GM23248 (cell line): Measurements from ENCODE around the gene PCDHA9. TPM values are rescaled to one million over a fixed set of nuclear protein-coding genes. Genes with fewer than 3 reads are reported as not detected.

Experiments
- DNase-seq: peaks from one replicate; pipeline ENCODE4 v3.0.0-alpha.2; 2015
- H2AFZ ChIP-seq: fragments of 200-600 bp; sonication (generic); 2 replicates; pipeline ENCODE4 v1.6.1; 2016; ENCODE audit warnings: antibody characterized with exemption
- H3F3A ChIP-seq: fragments of 200-600 bp; sonication (generic); 2 replicates; pipeline ENCODE4 v1.6.1; 2016; ENCODE audit warnings: mild to moderate bottlenecking, antibody characterized with exemption, mixed run types; ENCODE audit not compliant: insufficient read depth
- H3K27ac ChIP-seq: fragments of 200-600 bp; sonication (generic); 2 replicates; pipeline ENCODE4 v1.5.1; 2016; ENCODE audit warnings: mild to moderate bottlenecking
- H3K27me3 ChIP-seq: fragments of 200-600 bp; sonication (generic); replicated peaks from 2 replicates; pipeline ENCODE4 v1.6.1; 2016; ENCODE audit warnings: mild to moderate bottlenecking; ENCODE audit not compliant: insufficient read depth
- H3K36me3 ChIP-seq: fragments of 200-600 bp; sonication (generic); 2 replicates; pipeline ENCODE4 v1.6.1; 2016; ENCODE audit warnings: low read depth, mild to moderate bottlenecking
- H3K4me1 ChIP-seq: fragments of 200-600 bp; sonication (generic); 2 replicates; pipeline ENCODE4 v1.6.1; 2016; ENCODE audit warnings: mild to moderate bottlenecking; ENCODE audit not compliant: insufficient read depth
- H3K4me2 ChIP-seq: fragments of 200-600 bp; sonication (generic); one replicate; pipeline ENCODE4 v1.6.1; 2016; ENCODE audit warnings: mild to moderate bottlenecking; ENCODE audit not compliant: unreplicated experiment
- H3K4me3 ChIP-seq: fragments of 200-600 bp; sonication (generic); 2 replicates; pipeline ENCODE4 v1.5.1; 2016; ENCODE audit warnings: mild to moderate bottlenecking
- H3K79me2 ChIP-seq: fragments of 200-600 bp; sonication (generic); 2 replicates; pipeline ENCODE4 v1.6.1; 2016; ENCODE audit warnings: mild to moderate bottlenecking; ENCODE audit not compliant: insufficient read depth
- H3K9ac ChIP-seq: fragments of 200-600 bp; sonication (generic); 2 replicates; pipeline ENCODE4 v1.6.1; 2016; ENCODE audit warnings: mild to moderate bottlenecking
- H3K9me2 ChIP-seq: fragments of 200-600 bp; sonication (generic); 2 replicates; pipeline ENCODE4 v1.6.1; 2016; ENCODE audit warnings: mixed run types, mild to moderate bottlenecking, moderate library complexity; ENCODE audit not compliant: insufficient read depth
- H3K9me3 ChIP-seq: fragments of 200-600 bp; sonication (generic); one replicate; pipeline ENCODE4 v1.6.1; 2017; ENCODE audit warnings: low read depth
- H4K20me1 ChIP-seq: fragments of 200-600 bp; sonication (generic); 2 replicates; pipeline ENCODE4 v1.6.0; 2016; ENCODE audit not compliant: insufficient read depth
- EZH2 ChIP-seq: fragments of 200-600 bp; sonication (generic); IDR thresholded peaks from 2 replicates; pipeline ENCODE4 v1.6.1; 2018; ENCODE audit warnings: antibody characterized with exemption, mild to moderate bottlenecking; ENCODE audit not compliant: insufficient read depth, poor library complexity, severe bottlenecking
- EZH2phosphoT487 ChIP-seq: fragments of 200-600 bp; sonication (generic); IDR thresholded peaks from 2 replicates; pipeline ENCODE4 v1.6.1; 2018; ENCODE audit warnings: antibody characterized with exemption, moderate library complexity, mild to moderate bottlenecking, low read depth; ENCODE audit not compliant: insufficient read depth
- WGBS, 2 experiments: methylation state at CpG; one replicate each; pipeline ENCODE4 v1.1.6; 2015 to 2017; ENCODE audit warnings: low lambda C conversion rate in 2 of 2, low coverage in 1 of 2; ENCODE audit errors: missing lambda C conversion rate in 2 of 2; 5-methylcytosine and 5-hydroxymethylcytosine counted together
- in situ Hi-C: fragments of 300-500 bp; cut with MboI; formaldehyde crosslinking; loops from 2 replicates; pipeline ENCODE4 v1.15.0; 2020
- polyA plus RNA-seq: library from polyadenylated mRNA; unstranded; fragments of >200 nt; fragmentation: Nextera tagmentation; extraction: Ambion mirVana; gene quantifications from 2 replicates; pipeline ENCODE4 v1.2.1, GENCODE V29; 2016
- total RNA-seq: library from RNA; depleted of rRNA; stranded (reverse); fragments of >200 nt; shearing (Covaris generic); gene quantifications from 2 replicates; pipeline ENCODE4 v1.2.3, GENCODE V29; 2014; rRNA removed

The PCDHA9 gene
- total and polyA plus RNA-seq, 2 experiments from 2014 or later: 0.04 TPM; not detected in 1

DNA sequence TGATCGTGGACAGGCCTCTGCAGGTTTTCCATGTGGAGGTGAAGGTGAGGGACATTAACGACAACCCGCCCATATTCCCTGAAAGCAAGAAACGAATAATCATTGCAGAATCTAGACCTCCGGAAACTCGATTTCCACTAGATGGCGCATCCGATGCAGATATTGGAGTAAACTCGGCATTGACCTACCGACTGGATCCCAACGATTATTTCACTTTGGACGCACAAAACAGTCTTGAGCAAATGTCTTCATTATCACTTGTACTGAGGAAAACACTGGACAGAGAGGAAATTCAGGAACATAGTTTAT, 34.4 kb downstream of the PCDHA9 start:
- H3K4me2 ChIP-seq: no peak overlapping the region
- in situ Hi-C loops: no loop called here
- no peaks in the 10 kb centered on the region for H3F3A ChIP-seq
- no peaks in the 10 kb centered on the region for H3K4me1 ChIP-seq
- no peaks in the 10 kb centered on the region for H3K27me3 ChIP-seq
- TF ChIP-seq EZH2: no peak
- no peak for TF ChIP-seq EZH2phosphoT487
- no peaks in the 10 kb centered on the region for H3K9me2 ChIP-seq
- H2AFZ ChIP-seq: no peak overlapping the region
- no peak overlapping the region for H3K4me3 ChIP-seq
- no peaks in the 10 kb centered on the region for H3K36me3 ChIP-seq
- no peaks in the 10 kb centered on the region for H4K20me1 ChIP-seq
- H3K79me2 ChIP-seq: no peaks in the 10 kb centered on the region
- WGBS, 2 experiments: 19 to 20% methylated on average over 12 of the region's 12 CpGs
- DNase-seq: no peak
- H3K27ac ChIP-seq: no peak overlapping the region
- H3K9ac ChIP-seq: no peak overlapping the region
- H3K9me3 ChIP-seq: no peaks in the 10 kb centered on the region

- TF ChIP-seq EZH2 (no peak), EZH2phosphoT487 (no peak)
- no peaks in the 10 kb centered on the region for H3K9me2 ChIP-seq
- 40 to 41% methylated on average over 33 to 37 of the region's 41 CpGs for WGBS, 2 experiments
- H3K4me2 ChIP-seq: no peak overlapping the region
- no peaks in the 10 kb centered on the region for H3K79me2 ChIP-seq
- no peak for DNase-seq
- H4K20me1 ChIP-seq: no peaks in the 10 kb centered on the region
- H3K4me3 ChIP-seq: no peak overlapping the region
- no peak overlapping the region for H3K27ac ChIP-seq
- in situ Hi-C loops: no loop called here
- H2AFZ ChIP-seq: no peak overlapping the region
- H3K36me3 ChIP-seq: no peaks in the 10 kb centered on the region
- no peaks in the 10 kb centered on the region for H3K4me1 ChIP-seq
- H3K9ac ChIP-seq: no peak overlapping the region
- H3K9me3 ChIP-seq: no peaks in the 10 kb centered on the region
- no peaks in the 10 kb centered on the region for H3K27me3 ChIP-seq
- no peaks in the 10 kb centered on the region for H3F3A ChIP-seq
Observed at GRCh38 chr5:140883373-140883772, 35.2 kb downstream of the PCDHA9 start.

DNA sequence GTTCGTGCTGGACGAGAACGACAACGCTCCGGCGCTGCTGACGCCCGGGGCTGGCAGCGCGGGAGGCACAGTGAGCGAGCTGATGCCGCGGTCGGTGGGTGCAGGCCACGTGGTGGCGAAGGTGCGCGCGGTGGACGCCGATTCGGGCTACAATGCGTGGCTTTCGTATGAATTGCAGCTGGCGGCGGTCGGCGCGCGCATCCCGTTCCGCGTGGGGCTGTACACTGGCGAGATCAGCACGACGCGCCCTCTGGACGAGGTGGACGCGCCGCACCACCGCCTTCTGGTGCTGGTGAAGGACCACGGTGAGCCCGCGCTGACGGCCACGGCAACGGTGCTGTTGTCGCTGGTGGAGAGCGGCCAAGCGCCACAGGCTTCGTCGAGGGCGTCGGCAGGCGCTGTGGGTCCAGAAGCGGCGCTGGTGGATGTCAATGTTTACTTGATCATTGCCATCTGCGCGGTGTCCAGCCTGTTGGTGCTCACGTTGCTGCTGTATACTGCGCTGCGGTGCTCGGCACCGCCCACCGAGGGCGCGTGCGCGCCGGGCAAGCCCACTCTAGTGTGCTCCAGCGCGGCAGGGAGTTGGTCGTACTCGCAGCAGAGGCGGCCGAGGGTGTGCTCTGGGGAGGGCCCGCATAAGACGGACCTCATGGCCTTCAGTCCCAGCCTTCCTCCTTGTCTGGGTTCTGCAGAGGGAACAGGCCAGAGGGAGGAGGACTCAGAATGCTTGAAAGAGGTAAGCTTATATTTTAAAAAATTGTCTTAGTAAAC, 35.9 kb downstream of the PCDHA9 start:
- no peaks in the 10 kb centered on the region for H3K36me3 ChIP-seq
- no peaks in the 10 kb centered on the region for H4K20me1 ChIP-seq
- no peak overlapping the region for H2AFZ ChIP-seq
- in situ Hi-C loops: no loop called here
- H3K4me2 ChIP-seq: no peak overlapping the region
- no peak overlapping the region for H3K4me3 ChIP-seq
- no peaks in the 10 kb centered on the region for H3K9me3 ChIP-seq
- H3K27ac ChIP-seq: no peak overlapping the region
- H3K9me2 ChIP-seq: no peaks in the 10 kb centered on the region
- TF ChIP-seq EZH2 (no peak), EZH2phosphoT487 (no peak)
- no peaks in the 10 kb centered on the region for H3F3A ChIP-seq
- DNase-seq: no peak
- no peak overlapping the region for H3K9ac ChIP-seq
- H3K4me1 ChIP-seq: no peaks in the 10 kb centered on the region
- H3K27me3 ChIP-seq: no peaks in the 10 kb centered on the region
- 50 to 51% methylated on average over 56 to 75 of the region's 79 CpGs for WGBS, 2 experiments
- no peaks in the 10 kb centered on the region for H3K79me2 ChIP-seq

Other genes with a start within 250 kb of the PCDHA9 start
- gene CD14, start 215.2 kb upstream of the PCDHA9 start, total RNA-seq: 1.9 and 6.1 TPM in 2 replicates
- gene CD14, start 215.2 kb upstream of the PCDHA9 start, polyA plus RNA-seq: 2.1 and 3.2 TPM in 2 replicates
- 14.4 and 48.2 TPM in 2 replicates for gene TMCO6, start 208.9 kb upstream of the PCDHA9 start, total RNA-seq
- 5.4 and 5.6 TPM in 2 replicates for gene TMCO6, start 208.9 kb upstream of the PCDHA9 start, polyA plus RNA-seq
- gene NDUFA2, start 200.8 kb upstream of the PCDHA9 start, total RNA-seq: 21.9 and 25.4 TPM in 2 replicates
- 117 and 120 TPM in 2 replicates for gene NDUFA2, start 200.8 kb upstream of the PCDHA9 start, polyA plus RNA-seq
- gene IK, start 200.6 kb upstream of the PCDHA9 start, total RNA-seq: 72.0 and 72.2 TPM in 2 replicates
- 105 and 106 TPM in 2 replicates for gene IK, start 200.6 kb upstream of the PCDHA9 start, polyA plus RNA-seq
- gene WDR55, start 183.5 kb upstream of the PCDHA9 start, total RNA-seq: 17.5 and 19.6 TPM in 2 replicates
- 17.7 and 18.6 TPM in 2 replicates for gene WDR55, start 183.5 kb upstream of the PCDHA9 start, polyA plus RNA-seq
- gene DND1, start 174.8 kb upstream of the PCDHA9 start, total RNA-seq: 0.22 and 0.38 TPM in 2 replicates
- gene DND1, start 174.8 kb upstream of the PCDHA9 start, polyA plus RNA-seq: 0.14 TPM in 1 of 2 replicates, not detected in the other
- 75.7 and 85.0 TPM in 2 replicates for gene HARS1, start 157.0 kb upstream of the PCDHA9 start, total RNA-seq
- gene HARS1, start 157.0 kb upstream of the PCDHA9 start, polyA plus RNA-seq: 92.5 and 97.6 TPM in 2 replicates
- 29.7 and 32.8 TPM in 2 replicates for gene HARS2, start 156.9 kb upstream of the PCDHA9 start, total RNA-seq
- gene HARS2, start 156.9 kb upstream of the PCDHA9 start, polyA plus RNA-seq: 20.7 and 23.3 TPM in 2 replicates
- gene ZMAT2, start 147.9 kb upstream of the PCDHA9 start, total RNA-seq: 43.1 TPM in 2 replicates
- gene ZMAT2, start 147.9 kb upstream of the PCDHA9 start, polyA plus RNA-seq: 34.7 and 36.3 TPM in 2 replicates
- gene PCDHA1, start 62.2 kb upstream of the PCDHA9 start, total RNA-seq: not detected in 2 replicates
- gene PCDHA1, start 62.2 kb upstream of the PCDHA9 start, polyA plus RNA-seq: not detected in 2 replicates
- gene PCDHA2, start 53.5 kb upstream of the PCDHA9 start, total RNA-seq: not detected in 2 replicates
- 0.06 TPM in 1 of 2 replicates, not detected in the other for gene PCDHA2, start 53.5 kb upstream of the PCDHA9 start, polyA plus RNA-seq
- not detected in 2 replicates for gene PCDHA3, start 47.3 kb upstream of the PCDHA9 start, total RNA-seq
- gene PCDHA3, start 47.3 kb upstream of the PCDHA9 start, polyA plus RNA-seq: 0.05 and 0.09 TPM in 2 replicates
- not detected in 2 replicates for gene PCDHA4, start 41.3 kb upstream of the PCDHA9 start, total RNA-seq
- gene PCDHA4, start 41.3 kb upstream of the PCDHA9 start, polyA plus RNA-seq: not detected in 2 replicates
- not detected in 2 replicates for gene PCDHA5, start 26.8 kb upstream of the PCDHA9 start, total RNA-seq
- not detected in 2 replicates for gene PCDHA5, start 26.8 kb upstream of the PCDHA9 start, polyA plus RNA-seq
- 0.13 and 0.22 TPM in 2 replicates for gene PCDHA6, start 20.4 kb upstream of the PCDHA9 start, total RNA-seq
- 0.10 TPM in 1 of 2 replicates, not detected in the other for gene PCDHA6, start 20.4 kb upstream of the PCDHA9 start, polyA plus RNA-seq
- not detected in 2 replicates for gene PCDHA7, start 14.1 kb upstream of the PCDHA9 start, total RNA-seq
- gene PCDHA7, start 14.1 kb upstream of the PCDHA9 start, polyA plus RNA-seq: not detected in 2 replicates
- gene PCDHA8, start 7.2 kb upstream of the PCDHA9 start, total RNA-seq: not detected in 2 replicates
- gene PCDHA8, start 7.2 kb upstream of the PCDHA9 start, polyA plus RNA-seq: not detected in 2 replicates
- gene PCDHA10, start 7.5 kb downstream of the PCDHA9 start, total RNA-seq: 0.11 and 0.13 TPM in 2 replicates
- gene PCDHA10, start 7.5 kb downstream of the PCDHA9 start, polyA plus RNA-seq: 0.13 and 0.26 TPM in 2 replicates
- not detected in 2 replicates for gene PCDHA11, start 20.6 kb downstream of the PCDHA9 start, total RNA-seq
- not detected in 2 replicates for gene PCDHA11, start 20.6 kb downstream of the PCDHA9 start, polyA plus RNA-seq
- gene PCDHA12, start 26.9 kb downstream of the PCDHA9 start, total RNA-seq: not detected in 2 replicates
- not detected in 2 replicates for gene PCDHA12, start 26.9 kb downstream of the PCDHA9 start, polyA plus RNA-seq
- gene PCDHA13, start 33.7 kb downstream of the PCDHA9 start, total RNA-seq: not detected in 2 replicates
- gene PCDHA13, start 33.7 kb downstream of the PCDHA9 start, polyA plus RNA-seq: not detected in 2 replicates
- gene PCDHAC1, start 77.9 kb downstream of the PCDHA9 start, total RNA-seq: 0.38 TPM in 1 of 2 replicates, not detected in the other
- not detected in 2 replicates for gene PCDHAC1, start 77.9 kb downstream of the PCDHA9 start, polyA plus RNA-seq
- gene PCDHAC2, start 118.1 kb downstream of the PCDHA9 start, total RNA-seq: not detected in 2 replicates
- gene PCDHAC2, start 118.1 kb downstream of the PCDHA9 start, polyA plus RNA-seq: not detected in 2 replicates
- gene PCDHB1, start 203.0 kb downstream of the PCDHA9 start, total RNA-seq: not detected in 2 replicates
- not detected in 2 replicates for gene PCDHB1, start 203.0 kb downstream of the PCDHA9 start, polyA plus RNA-seq
- 4.9 and 8.9 TPM in 2 replicates for gene PCDHB2, start 246.2 kb downstream of the PCDHA9 start, total RNA-seq
- gene PCDHB2, start 246.2 kb downstream of the PCDHA9 start, polyA plus RNA-seq: 4.4 and 6.0 TPM in 2 replicates